Measurements from ENCODE around the gene PRPH2.

DNA sequence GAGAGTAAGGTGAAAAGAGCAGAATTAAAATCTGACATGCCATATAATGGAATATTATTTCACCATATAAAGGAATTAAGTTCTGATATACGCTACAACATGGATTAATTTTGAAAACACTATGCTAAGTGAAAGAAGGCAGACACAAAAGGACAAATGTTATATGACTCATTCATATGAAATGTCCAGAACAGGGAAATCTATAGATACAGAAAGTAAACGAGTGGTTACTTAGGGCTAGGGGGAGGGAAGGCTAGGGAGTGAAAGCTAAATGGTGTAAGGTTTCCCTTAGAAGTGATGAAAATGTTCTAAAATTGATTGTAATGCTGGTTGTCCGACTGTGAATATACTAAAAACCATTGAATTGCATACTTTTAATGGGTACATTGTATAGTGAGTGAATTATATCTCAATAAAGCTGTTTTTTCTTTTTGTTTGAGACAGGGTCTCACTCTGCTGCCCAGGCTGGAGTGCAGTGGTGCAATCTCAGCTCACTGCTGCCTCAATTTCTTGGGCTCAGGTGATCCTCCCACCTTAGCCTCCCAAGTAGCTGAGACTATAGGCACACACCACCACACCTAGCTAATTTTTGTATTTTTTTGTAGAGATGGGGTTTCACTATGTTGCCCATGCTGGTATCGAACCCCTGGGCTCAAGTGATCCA is 8.2 kb downstream of the PRPH2 start:
- TF ChIP-seq, protein P1, sequence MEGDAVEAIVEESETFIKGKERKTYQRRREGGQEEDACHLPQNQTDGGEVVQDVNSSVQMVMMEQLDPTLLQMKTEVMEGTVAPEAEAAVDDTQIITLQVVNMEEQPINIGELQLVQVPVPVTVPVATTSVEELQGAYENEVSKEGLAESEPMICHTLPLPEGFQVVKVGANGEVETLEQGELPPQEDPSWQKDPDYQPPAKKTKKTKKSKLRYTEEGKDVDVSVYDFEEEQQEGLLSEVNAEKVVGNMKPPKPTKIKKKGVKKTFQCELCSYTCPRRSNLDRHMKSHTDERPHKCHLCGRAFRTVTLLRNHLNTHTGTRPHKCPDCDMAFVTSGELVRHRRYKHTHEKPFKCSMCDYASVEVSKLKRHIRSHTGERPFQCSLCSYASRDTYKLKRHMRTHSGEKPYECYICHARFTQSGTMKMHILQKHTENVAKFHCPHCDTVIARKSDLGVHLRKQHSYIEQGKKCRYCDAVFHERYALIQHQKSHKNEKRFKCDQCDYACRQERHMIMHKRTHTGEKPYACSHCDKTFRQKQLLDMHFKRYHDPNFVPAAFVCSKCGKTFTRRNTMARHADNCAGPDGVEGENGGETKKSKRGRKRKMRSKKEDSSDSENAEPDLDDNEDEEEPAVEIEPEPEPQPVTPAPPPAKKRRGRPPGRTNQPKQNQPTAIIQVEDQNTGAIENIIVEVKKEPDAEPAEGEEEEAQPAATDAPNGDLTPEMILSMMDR (IDR thresholded peaks at IDR 0.05): no peak
- no peak for TF ChIP-seq EP300 (IDR thresholded peaks at IDR 0.05)
- no peak for TF ChIP-seq CHD4 (IDR thresholded peaks at IDR 0.05; ENCODE audit: borderline replicate concordance)
- no peak for TF ChIP-seq NFE2L2 (conservative IDR thresholded peaks at IDR 0.05; ENCODE audit: low read length)
- no peak for TF ChIP-seq RNF2 (IDR thresholded peaks at IDR 0.05; ENCODE audit: borderline replicate concordance, low read depth)
- TF ChIP-seq POLR2A (IDR thresholded peaks at IDR 0.05; ENCODE audit: low read length): no peak
- TF ChIP-seq MAZ (IDR thresholded peaks at IDR 0.05; ENCODE audit: borderline replicate concordance, low read depth, low read length): no peak
- TF ChIP-seq MYC (IDR thresholded peaks at IDR 0.05; ENCODE audit: borderline replicate concordance, low read length): no peak
- TF ChIP-seq RAD21 (conservative IDR thresholded peaks at IDR 0.05 in 1 of 2, IDR thresholded peaks at IDR 0.05 in 1 of 2): no peak

All from A549 (cell line).